Fibroblast of lung (primary cell): ENCODE data around the gene EXOC6B. TPM values are rescaled to one million over a fixed set of nuclear protein-coding genes. Genes with fewer than 3 reads are reported as not detected.

Experiments
- DNase-seq, 2 donors: peaks; one replicate each; pipeline versions ENCODE4 v3.0.0 to v3.0.0-alpha.2; 2010; ENCODE audit warnings: low read depth in 2 of 2
- H2AFZ ChIP-seq: 2 replicates; pipeline ENCODE4 v1.5.1; 2012; ENCODE audit warnings: low read length, control low read depth, inconsistent platforms
- H3K27ac ChIP-seq: 2 replicates; pipeline ENCODE4 v1.5.1; 2011; ENCODE audit warnings: low read length, control low read depth; ENCODE audit not compliant: insufficient read depth
- H3K27me3 ChIP-seq: 2 replicates; pipeline ENCODE4 v1.5.1; 2011; ENCODE audit warnings: mild to moderate bottlenecking, low read length; ENCODE audit not compliant: control insufficient read depth, insufficient read depth
- H3K36me3 ChIP-seq: 2 replicates; pipeline ENCODE4 v1.5.1; 2011; ENCODE audit warnings: low read length; ENCODE audit not compliant: control insufficient read depth, insufficient read depth
- H3K4me1 ChIP-seq: 2 replicates; pipeline ENCODE4 v1.5.1; 2011; ENCODE audit warnings: low read length; ENCODE audit not compliant: control insufficient read depth, insufficient read depth; ENCODE audit errors: extremely low read depth
- H3K4me2 ChIP-seq: 2 replicates; pipeline ENCODE4 v1.5.1; 2011; ENCODE audit warnings: low read length, control low read depth; ENCODE audit not compliant: insufficient read depth; ENCODE audit errors: extremely low read depth
- H3K4me3 ChIP-seq, 4 experiments: fragments of 200-600 bp in 1 of 4; sonication (generic) in 1 of 4; replicated peaks in 1 of 4; 2 replicates each; pipeline ENCODE4 v1.5.1; 2011 to 2016; ENCODE audit warnings: low read length in 4 of 4, low read depth in 3 of 4, mild to moderate bottlenecking in 3 of 4, control low read depth in 2 of 4, inconsistent platforms in 1 of 4, mixed read lengths in 1 of 4; ENCODE audit not compliant: insufficient read depth in 1 of 4; ENCODE audit errors: control extremely low read depth in 1 of 4
- H3K79me2 ChIP-seq: 2 replicates; pipeline ENCODE4 v1.5.1; 2012; ENCODE audit warnings: mild to moderate bottlenecking, low read length, inconsistent platforms; ENCODE audit not compliant: control insufficient read depth, insufficient read depth
- H3K9ac ChIP-seq: 2 replicates; pipeline ENCODE4 v1.5.1; 2011; ENCODE audit warnings: mild to moderate bottlenecking, low read length, control low read depth; ENCODE audit not compliant: insufficient read depth
- H3K9me3 ChIP-seq: 2 replicates; pipeline ENCODE4 v1.5.1; 2012; ENCODE audit warnings: low read depth, low read length; ENCODE audit not compliant: control insufficient read depth, insufficient read depth
- H4K20me1 ChIP-seq: 2 replicates; pipeline ENCODE4 v1.5.1; 2011; ENCODE audit warnings: low read length; ENCODE audit not compliant: control insufficient read depth, insufficient read depth; ENCODE audit errors: extremely low read depth
- EZH2 ChIP-seq: IDR thresholded peaks from 2 replicates; pipeline ENCODE4 v1.5.1; 2012; ENCODE audit warnings: low read length, control low read depth, mild to moderate bottlenecking; ENCODE audit errors: missing control alignments
- polyA plus RNA-seq, 2 donors: library from polyadenylated mRNA; depleted of rRNA in 1 of 2; stranded (reverse) in 1 of 2; unstranded in 1 of 2; fragments of >200 nt; gene quantifications; 2 replicates each; pipeline ENCODE4 v1.2.1, GENCODE V29; 2011 to 2012; ENCODE audit warnings: missing spikeins in 1 of 2
- total RNA-seq: library from RNA; depleted of rRNA; stranded (reverse); fragments of >200 nt; gene quantifications from 2 replicates; pipeline ENCODE4 v1.2.1, GENCODE V29; 2014
- TF ChIP-seq, protein P1 (sequence below), 2 donors: IDR thresholded peaks in 1 of 2; conservative IDR thresholded peaks in 1 of 2; 1 replicate in 1 of 2; 2 replicates in 1 of 2; pipeline ENCODE4 v1.5.1; 2011 to 2012; ENCODE audit warnings: low read length in 2 of 2, control low read depth in 1 of 2, inconsistent platforms in 1 of 2, low read depth in 1 of 2, mild to moderate bottlenecking in 1 of 2

EXOC6B gene
- total and polyA plus RNA-seq, 2 donors (not counting 1 experiment from before 2014, with no cell fraction given): 26.3 to 36.5 TPM

DNA sequence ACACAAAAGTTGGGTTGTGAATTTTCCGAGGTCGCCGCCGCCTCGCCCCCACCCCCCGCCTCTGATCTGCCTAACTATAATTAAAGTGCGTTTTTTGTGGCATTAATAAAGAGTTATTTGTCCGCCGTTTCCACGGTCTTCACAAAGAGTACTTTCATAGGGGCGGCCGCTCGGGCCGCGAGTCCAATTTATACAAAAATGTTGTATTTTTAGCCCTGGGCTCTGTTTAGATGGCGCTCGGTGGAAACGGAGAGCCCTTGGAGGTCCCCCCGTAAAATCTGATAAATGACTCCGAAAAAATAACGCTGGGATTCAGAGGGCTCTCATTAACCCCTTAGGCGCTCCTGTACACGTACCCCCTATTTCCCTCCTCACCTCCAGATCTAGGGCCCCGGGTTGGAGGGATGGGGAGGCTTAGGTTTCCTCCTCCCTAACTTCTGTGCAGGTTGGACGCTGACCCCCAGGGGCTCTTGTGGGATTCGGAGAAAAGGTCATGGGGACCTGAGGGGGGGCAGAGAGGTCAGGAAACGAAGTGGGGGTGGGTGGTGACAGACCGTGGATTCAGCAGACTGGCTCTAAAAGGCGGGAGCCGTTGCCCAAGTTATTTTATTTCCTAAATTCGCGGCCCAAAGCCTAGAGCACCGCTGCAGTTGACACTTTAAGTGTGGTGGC, 680.0 kb downstream of the EXOC6B start:
- Histone ChIP-seq H3K27ac (no peak overlapping the region), H4K20me1 (no peaks in the 10 kb centered on the region), H3K4me2 (no peak overlapping the region), H3K79me2 (no peaks in the 10 kb centered on the region), H3K9ac (no peak overlapping the region), H3K36me3 (no peaks in the 10 kb centered on the region), H3K9me3 (no peaks in the 10 kb centered on the region), H3K27me3 (peaks cover 65% of the 10 kb centered on the region), H3K4me3 (peak overlapping the region in 1 of 4 experiments; percentile 41), H3K4me1 (peaks cover 4% of the 10 kb centered on the region), H2AFZ (no peak overlapping the region)
- TF ChIP-seq EZH2: no peak
- TF ChIP-seq, protein P1, sequence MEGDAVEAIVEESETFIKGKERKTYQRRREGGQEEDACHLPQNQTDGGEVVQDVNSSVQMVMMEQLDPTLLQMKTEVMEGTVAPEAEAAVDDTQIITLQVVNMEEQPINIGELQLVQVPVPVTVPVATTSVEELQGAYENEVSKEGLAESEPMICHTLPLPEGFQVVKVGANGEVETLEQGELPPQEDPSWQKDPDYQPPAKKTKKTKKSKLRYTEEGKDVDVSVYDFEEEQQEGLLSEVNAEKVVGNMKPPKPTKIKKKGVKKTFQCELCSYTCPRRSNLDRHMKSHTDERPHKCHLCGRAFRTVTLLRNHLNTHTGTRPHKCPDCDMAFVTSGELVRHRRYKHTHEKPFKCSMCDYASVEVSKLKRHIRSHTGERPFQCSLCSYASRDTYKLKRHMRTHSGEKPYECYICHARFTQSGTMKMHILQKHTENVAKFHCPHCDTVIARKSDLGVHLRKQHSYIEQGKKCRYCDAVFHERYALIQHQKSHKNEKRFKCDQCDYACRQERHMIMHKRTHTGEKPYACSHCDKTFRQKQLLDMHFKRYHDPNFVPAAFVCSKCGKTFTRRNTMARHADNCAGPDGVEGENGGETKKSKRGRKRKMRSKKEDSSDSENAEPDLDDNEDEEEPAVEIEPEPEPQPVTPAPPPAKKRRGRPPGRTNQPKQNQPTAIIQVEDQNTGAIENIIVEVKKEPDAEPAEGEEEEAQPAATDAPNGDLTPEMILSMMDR (conservative IDR thresholded peaks at IDR 0.05 in 1 of 2, IDR thresholded peaks at IDR 0.05 in 1 of 2; ENCODE audit: low read depth in 1 of 2, low read length in 2 of 2): no peak
- no peak for DNase-seq

DNA sequence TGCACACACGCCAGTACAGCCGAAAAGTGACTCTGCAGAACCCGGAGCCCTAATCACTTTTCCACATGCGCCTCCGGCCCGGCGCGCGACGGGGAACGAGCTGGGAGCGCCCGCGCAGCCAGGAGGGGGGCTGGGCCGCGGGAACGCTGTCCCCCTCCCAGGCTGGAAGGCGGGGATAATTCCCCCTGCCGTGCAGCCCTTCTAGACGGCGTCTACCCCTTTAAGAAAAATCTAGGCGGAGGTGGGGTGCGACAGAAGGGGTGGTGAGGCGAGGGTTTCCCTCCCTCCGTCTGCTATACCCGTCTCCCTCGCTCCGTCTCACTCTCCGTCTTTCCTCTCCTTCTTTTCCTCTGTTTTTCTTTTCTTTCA, 680.6 kb downstream of the EXOC6B start:
- Histone ChIP-seq H3K79me2 (no peaks in the 10 kb centered on the region), H3K4me1 (peaks cover 4% of the 10 kb centered on the region), H3K27me3 (peaks cover 62% of the 10 kb centered on the region), H3K4me2 (no peak overlapping the region), H2AFZ (no peak overlapping the region), H3K36me3 (no peaks in the 10 kb centered on the region), H3K27ac (no peak overlapping the region), H3K9me3 (no peaks in the 10 kb centered on the region), H4K20me1 (no peaks in the 10 kb centered on the region), H3K9ac (no peak overlapping the region), H3K4me3 (peak overlapping the region in 1 of 4 experiments; percentile 41)
- no peak for DNase-seq
- TF ChIP-seq, protein P1 (conservative IDR thresholded peaks at IDR 0.05 in 1 of 2, IDR thresholded peaks at IDR 0.05 in 1 of 2; ENCODE audit: low read depth in 1 of 2, low read length in 2 of 2): no peak
- TF ChIP-seq EZH2: peak; percentile 8

DNA sequence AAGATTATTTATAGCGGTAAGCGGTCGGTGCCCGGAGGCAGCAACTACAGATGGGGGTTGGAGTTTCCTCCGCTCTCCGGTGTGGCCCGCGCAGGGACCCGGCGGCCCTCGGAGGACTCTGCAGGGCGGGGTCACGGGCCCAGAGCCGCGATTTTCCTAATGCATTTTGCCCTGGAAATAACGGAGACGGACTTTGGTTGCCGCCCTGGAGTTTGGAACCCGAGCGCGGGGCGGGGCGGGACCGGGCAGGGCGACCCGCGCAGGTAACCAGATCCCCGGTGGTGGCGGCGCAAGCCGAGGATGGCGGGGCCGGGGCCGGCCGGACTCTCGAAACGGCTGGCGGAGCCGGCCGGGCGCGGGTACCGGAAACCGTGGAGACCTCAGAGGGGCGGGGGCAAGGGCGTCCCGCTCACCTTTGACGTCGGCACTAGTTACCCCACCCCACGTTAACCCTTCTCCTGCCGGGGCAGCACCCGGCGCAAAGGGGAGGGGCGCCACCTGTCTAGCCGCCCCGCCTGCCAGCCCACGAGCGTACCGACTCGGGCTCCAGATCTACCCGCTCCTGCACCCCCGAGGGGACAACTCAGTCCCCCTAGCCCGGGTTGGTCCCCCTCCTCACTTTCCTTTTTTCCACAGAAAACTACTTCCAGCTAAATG, 681.1 kb downstream of the EXOC6B start:
- DNase-seq: no peak
- Histone ChIP-seq H3K9me3 (no peaks in the 10 kb centered on the region), H3K9ac (no peak overlapping the region), H2AFZ (no peak overlapping the region), H3K27me3 (peaks cover 57% of the 10 kb centered on the region), H3K4me3 (peak overlapping the region in 1 of 4 experiments; percentile 41), H3K27ac (no peak overlapping the region), H3K79me2 (no peaks in the 10 kb centered on the region), H4K20me1 (no peaks in the 10 kb centered on the region), H3K4me1 (peaks cover 2% of the 10 kb centered on the region), H3K36me3 (no peaks in the 10 kb centered on the region), H3K4me2 (no peak overlapping the region)
- TF ChIP-seq, protein P1 (conservative IDR thresholded peaks at IDR 0.05 in 1 of 2, IDR thresholded peaks at IDR 0.05 in 1 of 2; ENCODE audit: low read depth in 1 of 2, low read length in 2 of 2): no peak
- TF ChIP-seq EZH2: peak; percentile 98
